KOPT-K1 (cell line): ENCODE measurements around the gene TLE6.
"Not testable (repeated sequence)": the region's sequence is repeated elsewhere in the genome, so short reads cannot be mapped to it uniquely, and the experiment has no call there.

Source experiments
- H3K27ac ChIP-seq: fragments of 200-600 bp; sonication (generic); 2 replicates; pipeline ENCODE4 v1.5.1; 2016; ENCODE audit warnings: antibody characterized with exemption, mild to moderate bottlenecking, low read depth, low read length; ENCODE audit not compliant: poor library complexity, severe bottlenecking
- H3K36me3 ChIP-seq: fragments of 200-600 bp; sonication (generic); 2 replicates; pipeline ENCODE4 v1.5.1; 2017; ENCODE audit warnings: antibody characterized with exemption, mild to moderate bottlenecking, low read length, moderate library complexity; ENCODE audit not compliant: insufficient read depth
- H3K9me3 ChIP-seq: fragments of 200-600 bp; sonication (generic); 2 replicates; pipeline ENCODE4 v1.5.1; 2017; ENCODE audit warnings: antibody characterized with exemption, low read length, mild to moderate bottlenecking; ENCODE audit not compliant: insufficient read depth, poor library complexity, severe bottlenecking

The TLE6 gene

DNA sequence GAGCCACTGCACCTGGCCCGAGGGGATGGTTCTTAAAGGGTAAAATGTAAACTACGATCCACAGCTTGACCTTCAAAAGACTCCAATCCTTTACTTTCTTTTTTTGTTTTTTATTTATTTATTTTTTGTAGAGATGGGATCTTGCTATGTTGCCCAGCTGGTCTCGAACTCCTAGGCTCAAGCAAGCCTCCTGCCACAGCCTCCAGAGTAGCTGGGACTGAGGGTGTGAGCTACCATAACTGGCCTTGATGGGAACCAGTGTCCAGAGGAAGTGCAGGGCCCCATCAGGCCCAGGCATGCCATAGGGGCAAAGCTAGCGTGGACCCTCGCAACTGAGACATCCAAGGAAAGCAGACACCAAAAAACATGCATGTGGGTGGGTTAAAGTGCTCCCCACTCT is 14.2 kb upstream of the TLE6 start:
- Histone ChIP-seq H3K36me3 (no peaks in the 10 kb centered on the region), H3K27ac (no peak overlapping the region), H3K9me3 (no peaks in the 10 kb centered on the region)

DNA sequence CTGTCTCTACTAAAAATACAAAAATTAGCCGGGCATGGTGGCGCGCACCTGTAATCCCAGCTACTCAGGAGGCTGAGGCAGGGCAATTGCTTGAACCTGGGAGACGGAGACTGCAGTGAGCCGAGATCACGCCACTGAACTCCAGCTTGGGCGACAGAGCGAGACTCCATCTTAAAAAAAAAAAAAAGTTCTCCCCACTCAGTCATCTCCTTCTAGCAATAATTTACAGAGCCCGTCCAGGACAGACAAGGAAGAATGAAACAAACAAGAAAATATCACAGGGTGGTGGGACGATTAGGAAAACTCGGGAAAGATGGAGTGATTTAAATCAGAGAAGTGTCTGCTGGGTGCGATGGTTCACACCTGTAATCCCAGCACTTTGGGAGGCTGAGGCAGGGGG is 13.7 kb upstream of the TLE6 start:
- not testable (repeated sequence) for H3K36me3 ChIP-seq, H3K27ac ChIP-seq, H3K9me3 ChIP-seq

DNA sequence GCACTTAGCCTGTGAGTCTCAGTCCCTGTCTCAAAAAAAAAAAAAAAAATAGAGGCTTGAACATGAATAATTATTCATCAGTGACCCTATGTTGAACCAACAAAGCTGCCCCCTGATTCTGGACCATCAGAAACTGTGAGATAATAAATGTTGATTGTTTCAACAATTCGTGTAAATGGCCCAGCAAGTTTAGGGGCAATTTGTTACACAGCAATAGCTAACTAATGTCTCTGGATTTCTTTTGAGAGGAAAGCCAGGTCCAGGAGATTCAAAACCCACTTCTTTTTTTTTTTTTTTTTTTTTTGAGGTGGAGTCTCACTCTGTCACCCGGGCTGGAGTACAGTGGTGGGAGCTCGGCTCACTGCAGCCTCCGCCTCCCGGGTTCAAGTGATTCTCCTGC is 12.5 kb upstream of the TLE6 start:
- Histone ChIP-seq H3K27ac (no peak overlapping the region), H3K36me3 (no peaks in the 10 kb centered on the region), H3K9me3 (no peaks in the 10 kb centered on the region)

DNA sequence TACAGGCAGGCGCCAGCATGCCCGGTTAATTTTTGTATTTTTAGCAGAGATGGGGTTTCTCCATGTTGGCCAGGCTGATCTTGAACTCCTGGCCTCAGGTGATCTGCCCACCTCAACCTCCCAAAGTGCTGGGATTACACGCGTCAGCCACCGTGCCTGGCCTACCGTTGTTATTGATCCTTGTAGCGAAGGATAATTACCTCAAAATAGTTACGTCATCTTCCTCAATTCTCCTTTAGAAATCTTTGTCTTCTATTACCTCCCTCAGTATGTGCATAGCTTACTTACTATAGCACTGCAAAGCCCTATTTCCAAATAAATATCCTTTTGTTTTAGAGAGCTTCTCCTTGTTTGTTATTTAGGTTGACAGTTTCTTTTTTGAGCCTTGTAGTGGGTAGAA is 9.4 kb upstream of the TLE6 start:
- Histone ChIP-seq H3K36me3 (no peaks in the 10 kb centered on the region), H3K9me3 (no peaks in the 10 kb centered on the region), H3K27ac (no peak overlapping the region)

DNA sequence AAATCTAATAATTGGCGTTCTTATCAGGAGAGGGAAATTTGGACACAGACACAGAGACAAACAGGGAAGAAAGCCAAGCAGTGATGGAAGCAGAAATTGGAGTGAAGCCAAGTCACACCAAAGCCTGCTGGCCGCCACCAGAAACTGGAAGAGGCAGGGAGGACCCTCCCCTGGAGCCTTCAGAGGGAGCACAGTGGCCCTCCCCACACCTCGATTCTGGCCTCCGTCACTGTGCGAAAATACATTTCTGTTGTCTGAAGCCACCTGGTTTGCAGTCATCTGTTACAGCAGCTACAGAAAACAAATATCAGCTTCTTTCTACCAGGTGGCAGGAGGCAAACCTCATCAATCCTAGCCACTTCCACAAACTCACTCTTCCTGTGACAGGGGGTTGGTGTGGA is 8.3 kb upstream of the TLE6 start:
- no peaks in the 10 kb centered on the region for H3K36me3 ChIP-seq
- no peaks in the 10 kb centered on the region for H3K9me3 ChIP-seq
- H3K27ac ChIP-seq: no peak overlapping the region

DNA sequence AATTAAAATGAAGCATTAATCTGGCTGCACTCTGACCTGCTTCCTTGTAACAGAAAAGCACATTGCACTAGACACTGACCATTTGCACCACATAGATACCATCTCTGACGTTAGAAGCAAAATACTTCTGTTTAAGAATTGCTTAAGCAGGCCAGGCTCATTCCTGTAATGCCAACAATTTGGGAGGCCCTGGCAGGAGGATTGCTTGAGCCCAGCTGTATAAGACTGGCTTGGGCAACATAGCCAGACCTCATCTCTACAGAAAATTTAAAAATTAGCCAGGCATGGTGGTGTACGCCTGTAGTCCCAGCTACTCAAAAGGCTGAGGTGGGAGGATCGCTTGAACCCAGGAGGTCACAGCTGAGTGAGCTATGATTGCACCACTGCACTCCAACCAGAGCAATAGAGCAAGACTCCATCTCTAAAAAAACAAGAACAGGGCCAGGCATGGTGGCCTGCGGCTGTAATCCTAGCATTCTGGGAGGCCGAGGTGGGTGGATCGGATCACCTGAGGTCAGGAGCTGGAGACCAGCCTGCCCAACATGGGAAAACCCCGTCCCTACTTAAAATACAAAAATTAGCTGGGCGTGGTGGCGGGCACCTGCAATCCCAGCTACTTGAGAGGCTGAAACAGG is 7.0 kb upstream of the TLE6 start:
- Histone ChIP-seq H3K36me3 (no peaks in the 10 kb centered on the region), H3K27ac (no peak overlapping the region), H3K9me3 (no peaks in the 10 kb centered on the region)

DNA sequence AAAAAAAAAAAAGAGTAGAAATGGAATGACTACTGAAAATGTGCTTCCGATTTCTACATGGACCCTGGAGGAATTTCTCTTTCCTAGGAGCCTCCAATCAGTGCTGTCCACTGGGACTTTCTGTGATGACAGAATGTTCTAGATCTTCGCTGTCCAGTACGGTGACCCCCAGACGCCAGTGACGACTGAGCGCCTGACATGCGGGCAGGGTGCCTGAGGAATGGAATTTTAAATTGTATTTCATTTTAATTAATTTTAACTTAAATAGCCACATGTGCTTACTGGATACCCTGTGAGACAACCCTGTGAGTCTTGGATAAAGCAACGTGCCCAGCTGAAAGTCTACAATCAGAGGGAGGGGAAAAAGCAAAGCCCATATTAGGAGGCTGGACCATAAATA is 4.1 kb upstream of the TLE6 start:
- H3K27ac ChIP-seq: no peak overlapping the region
- H3K9me3 ChIP-seq: no peaks in the 10 kb centered on the region
- H3K36me3 ChIP-seq: no peaks in the 10 kb centered on the region

DNA sequence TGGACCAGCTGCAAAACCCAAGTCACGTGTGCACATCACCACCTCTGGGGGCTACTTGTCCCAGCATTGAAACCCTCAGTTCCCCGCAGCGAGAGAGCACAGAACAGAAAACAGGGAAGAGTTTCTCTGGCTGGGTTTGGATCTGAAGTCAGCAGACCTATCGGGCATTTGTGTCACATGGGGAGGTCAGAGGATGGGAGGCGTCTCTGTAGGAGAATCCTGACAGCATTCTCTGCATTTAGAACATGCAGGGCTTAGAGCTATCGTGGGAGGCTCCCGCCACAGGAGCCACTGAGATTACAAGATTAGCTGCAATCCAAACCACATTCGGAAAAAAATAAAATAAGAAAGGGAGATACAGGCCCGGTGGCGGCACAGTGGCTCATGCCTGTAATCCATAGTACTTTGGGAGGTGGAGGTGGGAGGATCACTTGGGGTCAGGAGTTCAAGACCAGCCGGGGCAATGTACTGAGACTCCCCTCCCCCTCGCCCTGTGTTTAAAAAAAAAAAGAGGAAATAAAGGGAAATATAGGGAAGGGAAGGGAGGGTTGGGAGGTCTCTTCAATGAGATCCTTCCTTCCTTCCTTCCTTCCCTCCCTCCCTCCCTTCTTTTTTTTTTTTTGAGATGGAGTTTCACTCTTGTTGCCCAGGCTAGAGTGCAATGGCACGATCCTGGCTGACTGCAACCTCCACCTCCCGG is 2.9 kb upstream of the TLE6 start:
- Histone ChIP-seq H3K9me3 (no peaks in the 10 kb centered on the region), H3K36me3 (no peaks in the 10 kb centered on the region), H3K27ac (no peak overlapping the region)

DNA sequence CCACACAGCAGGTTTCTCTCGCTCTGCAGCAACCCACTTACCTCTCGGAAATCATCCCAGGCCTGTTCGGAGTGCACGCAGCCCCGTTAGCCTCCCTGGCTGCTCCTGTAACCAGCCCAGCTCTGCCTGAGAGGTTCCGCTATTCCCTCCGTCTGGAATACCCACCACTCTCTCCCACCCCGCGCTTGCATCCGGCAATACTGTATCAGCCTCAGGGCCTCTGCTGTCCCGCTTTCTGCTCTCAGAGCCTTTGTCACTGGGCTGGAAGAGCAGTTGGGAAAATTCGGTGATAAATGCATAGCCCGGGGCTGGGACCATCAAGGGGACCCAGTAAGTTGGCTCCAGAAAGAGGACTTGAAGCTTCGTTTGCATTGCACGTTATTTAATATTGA is 759 bp upstream of the TLE6 start:
- no peaks in the 10 kb centered on the region for H3K9me3 ChIP-seq
- H3K27ac ChIP-seq: no peak overlapping the region
- no peaks in the 10 kb centered on the region for H3K36me3 ChIP-seq

DNA sequence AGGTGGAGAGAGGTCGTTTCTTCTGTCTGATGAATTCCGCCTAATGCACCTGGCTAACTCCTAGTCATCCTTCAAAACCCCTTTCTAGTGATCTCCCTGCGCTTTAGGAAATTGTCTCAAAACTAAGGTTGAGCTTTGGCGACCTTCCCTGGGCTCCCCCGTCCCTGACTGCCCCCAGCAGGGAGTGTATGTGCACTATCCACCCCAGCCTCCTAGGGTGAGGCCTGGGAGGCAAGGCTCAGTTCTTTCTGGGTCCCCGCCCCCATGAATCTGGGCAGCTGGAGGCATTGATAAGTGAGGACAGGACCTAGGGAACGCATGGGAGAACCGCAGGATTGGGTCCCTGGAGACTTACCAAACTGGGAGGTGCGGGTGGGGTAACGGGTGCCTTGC is 378 bp downstream of the TLE6 start:
- H3K36me3 ChIP-seq: no peaks in the 10 kb centered on the region
- no peaks in the 10 kb centered on the region for H3K9me3 ChIP-seq
- no peak overlapping the region for H3K27ac ChIP-seq

DNA sequence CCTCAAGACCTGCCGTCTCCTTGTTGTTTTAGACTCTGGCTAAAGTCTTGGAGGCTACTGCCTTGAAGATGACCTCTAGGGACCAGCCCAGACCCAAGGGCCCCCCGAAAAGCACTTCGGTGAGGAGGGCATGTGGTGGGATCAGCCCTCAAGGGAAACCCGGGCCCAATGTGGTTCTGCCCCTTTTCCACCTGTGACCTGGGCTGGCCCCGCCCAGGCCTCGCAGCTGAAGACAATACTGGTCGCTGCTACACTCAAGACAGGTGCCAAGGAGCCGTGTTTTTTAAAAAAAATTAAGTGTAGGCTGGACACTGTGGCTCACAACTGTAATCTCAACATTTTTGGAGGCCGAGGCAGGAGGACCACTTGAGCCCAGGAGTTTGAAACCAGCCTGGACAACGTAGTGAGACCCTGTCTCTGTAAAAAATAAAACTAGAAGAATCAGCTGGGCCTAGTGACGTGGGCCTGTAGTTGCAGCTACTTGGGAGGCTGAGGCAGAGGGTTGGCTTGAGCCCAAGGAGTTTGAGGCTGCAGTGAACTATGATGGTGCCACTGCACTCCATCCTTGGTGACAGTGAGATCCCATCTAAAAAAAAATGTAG is 903 bp downstream of the TLE6 start:
- Histone ChIP-seq H3K27ac (no peak overlapping the region), H3K36me3 (no peaks in the 10 kb centered on the region)

DNA sequence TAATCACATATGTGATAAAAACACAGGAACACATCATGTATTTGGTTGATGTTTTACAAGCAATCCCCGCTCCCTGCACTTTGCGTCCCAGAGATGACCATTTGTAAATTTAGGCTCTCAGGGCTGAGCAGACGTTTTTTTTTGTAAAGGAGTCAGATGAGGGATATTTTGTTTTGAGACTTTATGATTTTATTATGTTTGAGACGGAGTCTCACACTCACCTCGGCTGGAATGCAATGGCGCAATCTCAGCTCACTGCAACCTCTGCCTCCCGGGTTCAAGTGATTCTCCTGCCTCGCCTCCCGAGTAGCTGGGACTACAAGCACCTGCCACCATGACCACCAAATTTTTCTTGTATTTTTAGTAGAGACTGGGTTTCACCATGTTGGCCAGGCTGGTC is 1.4 kb downstream of the TLE6 start:
- H3K36me3 ChIP-seq: no peaks in the 10 kb centered on the region

More for the DNA sequence above, 903 bp downstream of the TLE6 start:
- no peaks in the 10 kb centered on the region for H3K9me3 ChIP-seq

DNA sequence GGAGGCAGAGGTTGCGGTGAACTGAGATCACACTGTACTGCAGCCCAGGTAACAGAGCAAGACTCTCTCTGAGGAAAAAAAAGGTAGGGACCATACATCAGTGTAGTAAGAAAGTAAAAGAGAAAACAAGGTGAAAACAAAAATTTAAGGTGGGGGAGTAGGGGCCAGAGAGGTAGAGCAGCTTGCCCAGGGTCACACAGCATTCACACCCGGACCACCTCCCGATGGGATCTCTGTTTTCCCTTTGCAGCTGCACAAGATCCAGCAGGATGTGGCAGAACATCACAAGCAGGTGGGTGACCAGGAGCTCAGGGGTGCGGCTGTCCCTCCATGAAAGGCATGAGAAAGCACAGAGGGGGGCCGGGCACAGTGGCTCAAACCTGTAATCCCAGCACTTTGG is 4.5 kb downstream of the TLE6 start:
- H3K9me3 ChIP-seq: no peaks in the 10 kb centered on the region
- H3K27ac ChIP-seq: no peak overlapping the region
- H3K36me3 ChIP-seq: no peaks in the 10 kb centered on the region

More for the DNA sequence above, 1.4 kb downstream of the TLE6 start:
- H3K27ac ChIP-seq: no peak overlapping the region
- H3K9me3 ChIP-seq: no peaks in the 10 kb centered on the region

DNA sequence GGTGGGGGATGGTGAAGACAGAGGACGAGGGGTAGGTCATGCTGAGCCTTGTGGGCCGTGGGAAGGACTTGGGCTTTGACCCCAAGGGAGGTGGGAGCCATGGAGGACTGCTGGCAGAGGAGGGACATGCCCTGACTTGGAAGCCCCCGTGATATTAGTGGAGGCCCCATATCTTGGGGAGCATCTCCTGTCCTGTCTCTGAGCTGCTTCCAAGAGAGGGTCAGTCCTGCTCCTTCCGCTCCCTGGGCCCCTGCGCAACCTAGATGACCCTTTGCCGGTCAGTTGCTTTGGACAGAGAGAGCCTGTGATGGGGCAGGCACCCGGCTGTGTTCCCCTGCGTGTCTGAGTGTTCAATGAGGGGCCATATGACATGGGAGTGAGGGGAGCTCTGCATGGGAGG is 5.2 kb downstream of the TLE6 start:
- H3K9me3 ChIP-seq: no peaks in the 10 kb centered on the region
- H3K27ac ChIP-seq: no peak overlapping the region
- no peaks in the 10 kb centered on the region for H3K36me3 ChIP-seq

DNA sequence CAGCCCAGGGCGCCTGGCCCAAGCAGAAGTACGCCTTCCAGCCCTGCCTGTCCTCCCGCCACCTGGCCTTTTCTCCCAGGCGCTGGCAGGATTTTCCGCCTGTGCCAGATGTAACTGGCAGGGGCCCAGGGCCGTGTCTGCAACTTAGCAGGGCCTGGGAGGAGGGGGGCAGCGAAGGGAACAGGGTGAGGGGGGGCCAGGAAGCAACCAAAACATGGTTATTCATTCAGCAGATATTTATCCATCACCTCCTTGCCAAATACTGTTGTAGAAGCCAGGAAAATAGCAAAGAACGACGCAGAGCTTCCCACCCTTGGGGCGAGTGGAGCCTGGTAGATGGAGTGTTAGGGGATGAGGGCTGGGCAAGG is 5.6 kb downstream of the TLE6 start:
- no peaks in the 10 kb centered on the region for H3K9me3 ChIP-seq
- no peaks in the 10 kb centered on the region for H3K36me3 ChIP-seq
- no peak overlapping the region for H3K27ac ChIP-seq
